ENCODE data around the gene LDLRAP1. TPM values are rescaled to one million over a fixed set of nuclear protein-coding genes. Genes with fewer than 3 reads are reported as not detected.

LDLRAP1 gene
- total and polyA plus RNA-seq, 2 of the 4 experiments (the other 2 are of a cell fraction) = 4.5 to 14.4 TPM

GRCh38 chr1:25583519-25584370 is 40.3 kb downstream of the LDLRAP1 start:
- no peak overlapping the region for H3K56ac ChIP-seq (ENCODE audit: extremely low read depth, insufficient read depth, low read length)
- no peak overlapping the region for H2BK15ac ChIP-seq (ENCODE audit: low read depth, low read length)
- H3K9me3 ChIP-seq (ENCODE audit: control insufficient read depth, insufficient read depth, low read length) = peaks cover 4% of the 10 kb centered on the region; the same call in 1 of the 2 replicates
- H3K14ac ChIP-seq (replicated peaks; ENCODE audit: low read depth, low read length) = no peak overlapping the region
- no peak overlapping the region for H3K23ac ChIP-seq (ENCODE audit: low read depth, low read length)
- no peaks in the 10 kb centered on the region for H3K9me1 ChIP-seq (ENCODE audit: insufficient read depth, low read length)
- intact Hi-C loops (cut with micrococcal nuclease) = no loop called here
- H3K4me2 ChIP-seq (ENCODE audit: low read depth, low read length) = no peak overlapping the region
- H4K8ac ChIP-seq (ENCODE audit: low read depth in 2 of 2, low read length in 2 of 2) = no peak overlapping the region
- no peaks in the 10 kb centered on the region for H3K36me3 ChIP-seq (ENCODE audit: control insufficient read depth, insufficient read depth, low read length)
- ChIA-PET POLR2A (ENCODE audit: unreplicated experiment) (no interaction called here), CTCF (no interaction called here)
- H3K27ac ChIP-seq (ENCODE audit: insufficient read depth, low read length) = no peak overlapping the region
- in situ Hi-C loops (cut with MboI; ENCODE audit: low sequenced_read_pairs) = no loop called here
- TF ChIP-seq MAZ (IDR thresholded peaks at IDR 0.05; ENCODE audit: borderline replicate concordance, low read depth, low read length) (no peak), RCOR1 (IDR thresholded peaks at IDR 0.05; ENCODE audit: insufficient replicate concordance, low read length) (no peak)
- no peak overlapping the region for H3K18ac ChIP-seq (ENCODE audit: low read depth, low read length)
- H3K4me1 ChIP-seq (ENCODE audit: control insufficient read depth, insufficient read depth, low read length) = peaks cover 4% of the 10 kb centered on the region; the same call in 1 of the 2 replicates
- H4K20me1 ChIP-seq (ENCODE audit: insufficient read depth, low read length) = no peaks in the 10 kb centered on the region
- H4K5ac ChIP-seq (ENCODE audit: low read depth, low read length) = no peak overlapping the region
- H2BK20ac ChIP-seq (ENCODE audit: low read depth, low read length) = no peak overlapping the region
- WGBS, 2 experiments (ENCODE audit: extremely low coverage in 2 of 2, insufficient read length in 1 of 2) = 70% methylated on average over 2 of the region's 14 CpGs; no CpG with 5 or more reads in 1 of the 2 experiments
- BruUV-seq (replicated peaks) = no TSS peak
- H4K91ac ChIP-seq (ENCODE audit: insufficient read depth, low read depth, low read length) = no peak overlapping the region
- H3K9ac ChIP-seq (ENCODE audit: low read depth, low read length) = no peak overlapping the region
- no peak overlapping the region for H2AK5ac ChIP-seq (ENCODE audit: low read depth, low read length)
- dilution Hi-C loops (cut with HindIII; ENCODE audit: low sequenced_read_pairs, unreplicated experiment) = no loop called here
- no peak overlapping the region for H2AFZ ChIP-seq (replicated peaks; ENCODE audit: low read length, poor library complexity)
- no peak overlapping the region for H2BK120ac ChIP-seq (ENCODE audit: low read depth, low read length)
- no peak for ATAC-seq (ENCODE audit: low read depth)
- peaks cover 3% of the 10 kb centered on the region for H3K27me3 ChIP-seq (ENCODE audit: control insufficient read depth, insufficient read depth, low read length)
- no peak overlapping the region for H2AK9ac ChIP-seq (replicated peaks; ENCODE audit: low read depth, low read length, poor library complexity)
- H3K4ac ChIP-seq (ENCODE audit: low read depth, low read length) = no peak overlapping the region
- no peak overlapping the region for H2BK5ac ChIP-seq (ENCODE audit: low read depth, low read length, poor library complexity, severe bottlenecking)
- no peak overlapping the region for H3K4me3 ChIP-seq (ENCODE audit: insufficient read depth, low read depth, low read length)
- no peaks in the 10 kb centered on the region for H3K79me1 ChIP-seq (ENCODE audit: low read depth in 1 of 2, low read length in 2 of 2)
- no peak for DNase-seq
